Fibroblast of pulmonary artery (primary cell): ENCODE results near the gene ASF1B.

Experiments used
- DNase-seq: peaks from one replicate; pipeline ENCODE4 v3.0.0-alpha.2; 2010; ENCODE audit warnings: low read depth
- H3K4me3 ChIP-seq: replicated peaks from 2 replicates; pipeline ENCODE4 v1.5.1; 2011; ENCODE audit warnings: low read depth, mild to moderate bottlenecking, control low read depth, low read length, moderate library complexity
- TF ChIP-seq, protein P1 (sequence below): IDR thresholded peaks from 2 replicates; pipeline ENCODE4 v1.5.1; 2011; ENCODE audit warnings: mild to moderate bottlenecking, control low read depth, low read length, inconsistent platforms; ENCODE audit errors: missing control alignments

The ASF1B gene

DNA sequence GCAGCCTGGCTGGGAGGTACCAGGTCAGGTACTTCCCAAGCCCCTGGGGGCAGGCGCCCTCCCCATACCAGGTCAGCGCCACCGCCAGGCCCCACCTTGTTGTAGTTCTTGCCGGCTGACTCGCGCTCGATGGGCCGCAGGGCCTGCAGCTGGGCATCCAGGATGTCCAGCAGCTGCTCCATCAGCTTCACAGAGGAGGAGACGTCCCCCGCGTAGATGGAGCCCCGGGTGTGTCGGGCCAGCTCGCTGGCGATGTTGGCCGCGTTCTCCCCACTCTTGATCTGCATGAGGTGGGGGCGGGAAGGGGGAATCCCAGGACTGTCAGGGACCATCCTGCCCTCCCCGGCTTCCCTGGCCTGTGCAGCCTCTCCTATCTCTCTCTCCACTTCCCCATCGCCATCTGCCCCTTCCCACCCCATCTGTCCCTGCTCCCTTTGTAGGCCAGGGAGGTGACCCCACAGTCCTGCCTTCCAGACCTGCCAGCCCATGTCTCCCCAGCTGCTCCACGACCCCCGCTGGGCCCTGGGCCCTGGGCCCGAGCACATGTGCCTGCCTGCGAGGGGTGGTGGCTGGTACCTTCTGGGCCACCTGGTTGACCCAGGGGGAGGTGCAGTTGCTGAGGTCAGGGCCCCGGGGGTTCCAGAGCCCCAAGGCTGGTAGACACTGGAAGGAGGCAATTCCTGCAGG, 23.8 kb upstream of the ASF1B start:
- DNase-seq = no peak
- H3K4me3 ChIP-seq = no peak overlapping the region
- TF ChIP-seq, protein P1, sequence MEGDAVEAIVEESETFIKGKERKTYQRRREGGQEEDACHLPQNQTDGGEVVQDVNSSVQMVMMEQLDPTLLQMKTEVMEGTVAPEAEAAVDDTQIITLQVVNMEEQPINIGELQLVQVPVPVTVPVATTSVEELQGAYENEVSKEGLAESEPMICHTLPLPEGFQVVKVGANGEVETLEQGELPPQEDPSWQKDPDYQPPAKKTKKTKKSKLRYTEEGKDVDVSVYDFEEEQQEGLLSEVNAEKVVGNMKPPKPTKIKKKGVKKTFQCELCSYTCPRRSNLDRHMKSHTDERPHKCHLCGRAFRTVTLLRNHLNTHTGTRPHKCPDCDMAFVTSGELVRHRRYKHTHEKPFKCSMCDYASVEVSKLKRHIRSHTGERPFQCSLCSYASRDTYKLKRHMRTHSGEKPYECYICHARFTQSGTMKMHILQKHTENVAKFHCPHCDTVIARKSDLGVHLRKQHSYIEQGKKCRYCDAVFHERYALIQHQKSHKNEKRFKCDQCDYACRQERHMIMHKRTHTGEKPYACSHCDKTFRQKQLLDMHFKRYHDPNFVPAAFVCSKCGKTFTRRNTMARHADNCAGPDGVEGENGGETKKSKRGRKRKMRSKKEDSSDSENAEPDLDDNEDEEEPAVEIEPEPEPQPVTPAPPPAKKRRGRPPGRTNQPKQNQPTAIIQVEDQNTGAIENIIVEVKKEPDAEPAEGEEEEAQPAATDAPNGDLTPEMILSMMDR = no peak

DNA sequence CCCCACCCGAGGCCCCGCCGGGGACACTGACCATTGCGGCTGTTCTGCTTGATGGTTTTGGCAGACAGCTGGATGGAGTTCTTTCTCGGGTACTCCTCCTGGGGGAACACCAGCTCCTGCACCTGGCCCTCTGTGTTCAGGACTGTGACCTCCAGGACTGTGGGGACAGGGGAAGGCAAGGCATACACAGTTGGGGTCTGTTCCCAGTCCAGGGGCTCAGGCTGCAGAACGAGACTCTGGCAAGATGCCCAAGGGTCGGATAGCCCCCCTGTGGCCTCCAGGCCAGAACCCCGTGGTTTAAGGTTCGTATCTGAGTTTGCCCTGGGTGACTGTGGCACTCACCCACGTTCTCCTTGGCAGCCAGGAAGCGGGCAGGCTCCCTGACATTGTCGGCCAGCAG, 22.7 kb upstream of the ASF1B start:
- no peak for DNase-seq
- TF ChIP-seq, protein P1 = no peak
- no peak overlapping the region for H3K4me3 ChIP-seq

DNA sequence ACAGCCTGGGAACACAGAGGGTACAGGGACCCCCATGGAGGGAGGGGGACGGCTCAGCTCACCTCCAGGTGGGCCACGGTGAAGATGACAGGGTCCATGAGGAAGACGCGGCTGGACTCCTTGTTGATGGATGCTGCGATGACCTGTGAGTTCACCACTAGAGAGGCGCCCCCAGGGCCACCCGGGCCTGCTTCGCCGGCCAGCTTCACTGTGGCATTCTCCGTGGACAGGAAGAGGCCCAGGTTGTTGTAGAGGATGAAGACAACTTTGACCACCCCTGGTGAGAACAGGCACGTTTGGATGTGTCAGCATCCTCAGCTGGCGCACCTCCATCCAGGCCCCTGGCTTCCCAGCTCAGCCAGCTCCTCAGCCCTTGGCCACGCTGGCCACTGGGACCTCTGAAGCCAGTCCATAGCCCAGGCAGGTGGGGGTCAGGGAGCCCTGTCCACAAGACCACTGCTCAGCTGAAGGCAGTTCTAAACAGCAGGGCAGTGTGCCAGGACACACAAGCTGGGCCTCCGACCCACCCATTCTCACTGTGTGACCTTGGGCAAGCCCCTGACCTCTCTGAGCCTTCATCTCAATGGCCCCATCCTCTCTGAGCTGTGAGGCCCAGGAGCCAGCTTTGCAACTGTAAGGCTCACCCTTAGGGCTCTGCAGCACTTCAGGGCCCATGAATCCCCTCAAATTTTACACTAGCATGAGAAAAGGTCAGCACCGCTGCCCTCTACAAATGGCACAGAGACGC, 22.1 kb upstream of the ASF1B start:
- no peak for DNase-seq

DNA sequence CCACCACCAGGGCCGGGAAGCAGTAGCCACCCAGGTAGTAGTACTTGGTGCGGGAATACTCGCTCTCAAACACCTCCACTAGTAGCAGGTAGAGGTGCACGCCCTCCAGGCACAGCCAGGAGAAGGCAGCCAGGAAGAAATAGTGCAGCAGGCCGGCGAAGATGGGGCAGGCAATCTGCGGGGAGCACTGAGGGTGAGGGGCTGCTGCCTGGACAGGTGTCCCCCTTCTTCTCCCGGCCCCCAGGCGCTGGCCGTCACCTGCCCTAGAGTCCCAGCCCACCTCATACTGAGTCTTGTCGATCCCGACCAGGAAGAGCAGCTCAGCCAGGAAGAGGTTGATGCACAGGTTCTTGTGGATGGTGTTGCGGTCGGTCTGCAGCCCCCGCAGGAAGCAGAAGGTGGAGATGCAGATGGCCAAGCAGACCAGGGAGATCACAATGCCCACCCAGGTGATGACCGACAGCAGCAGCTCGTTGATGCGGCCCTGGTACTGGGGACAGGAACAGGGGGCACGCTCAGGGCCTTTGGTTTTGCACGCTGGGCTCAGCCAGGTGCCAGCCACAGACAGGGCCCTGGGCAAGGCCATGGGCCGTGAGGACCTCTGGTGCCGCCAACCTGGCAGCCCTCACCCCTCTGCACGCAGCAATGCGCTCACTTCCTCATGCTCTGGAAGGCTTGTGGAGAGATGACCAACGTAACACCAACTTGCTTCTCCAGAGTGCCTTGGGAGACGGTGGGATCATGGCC, 20.8 kb upstream of the ASF1B start:
- H3K4me3 ChIP-seq = no peak overlapping the region
- TF ChIP-seq, protein P1 = no peak

More for the DNA sequence above, 22.1 kb upstream of the ASF1B start:
- TF ChIP-seq, protein P1 = no peak
- H3K4me3 ChIP-seq = no peak overlapping the region

DNA sequence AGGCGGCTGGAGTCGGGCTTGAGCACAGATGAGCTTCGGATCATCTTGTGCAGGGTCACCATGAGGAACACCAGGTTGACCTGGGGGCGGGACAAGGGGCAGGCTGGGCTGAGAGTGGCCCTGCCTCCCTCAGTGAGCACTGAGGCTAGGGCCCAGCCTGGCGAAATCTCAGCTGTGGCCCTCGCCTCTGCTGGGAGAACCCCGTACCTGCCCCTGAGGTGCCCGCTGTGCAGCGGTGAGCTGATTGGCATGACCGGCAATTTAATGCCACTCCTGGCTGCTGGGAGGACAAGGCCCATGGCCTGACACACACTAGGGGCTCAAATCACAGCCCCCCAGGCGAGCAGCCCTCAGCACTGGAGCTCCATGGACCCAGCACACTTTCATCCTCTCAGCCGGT, 19.7 kb upstream of the ASF1B start:
- TF ChIP-seq, protein P1 = no peak
- no peak for DNase-seq
- no peak overlapping the region for H3K4me3 ChIP-seq

More for the DNA sequence above, 20.8 kb upstream of the ASF1B start:
- DNase-seq = no peak

DNA sequence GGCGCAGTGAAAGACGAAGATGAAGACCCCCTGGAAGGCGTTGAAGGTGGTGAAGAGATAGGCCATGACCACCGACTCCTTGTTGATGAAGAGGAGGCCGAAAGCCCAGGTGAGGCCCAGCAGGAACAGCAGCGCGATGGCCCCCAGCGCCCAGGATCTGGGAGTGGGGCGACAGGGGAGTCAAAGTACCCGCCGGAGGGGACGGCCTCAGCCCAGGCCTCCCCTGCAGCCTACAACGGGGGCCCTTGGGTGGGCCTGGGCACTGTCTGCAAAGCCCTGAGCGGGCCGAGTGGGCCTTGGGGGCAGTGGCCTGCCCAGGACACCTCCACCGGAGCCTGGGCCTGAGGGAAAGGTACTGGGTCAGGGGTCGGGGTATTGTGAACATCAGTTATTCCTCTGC, 19.0 kb upstream of the ASF1B start:
- no peak for DNase-seq
- H3K4me3 ChIP-seq = no peak overlapping the region

More for the DNA sequence above, 19.0 kb upstream of the ASF1B start:
- TF ChIP-seq, protein P1 = no peak
